ENCODE measurements around the gene AZU1. TPM values are rescaled to one million over a fixed set of nuclear protein-coding genes. Genes with fewer than 3 reads are reported as not detected.
A peak's percentile ranks its signal among the peaks of the same experiment; 100 is the strongest.
"Not testable (repeated sequence)": the region's sequence is repeated elsewhere in the genome, so short reads cannot be mapped to it uniquely, and the experiment has no call there.

The AZU1 gene
- total RNA-seq, 4 donors from 2014 or later = 0.37 to 0.76 TPM; not detected in 2

DNA sequence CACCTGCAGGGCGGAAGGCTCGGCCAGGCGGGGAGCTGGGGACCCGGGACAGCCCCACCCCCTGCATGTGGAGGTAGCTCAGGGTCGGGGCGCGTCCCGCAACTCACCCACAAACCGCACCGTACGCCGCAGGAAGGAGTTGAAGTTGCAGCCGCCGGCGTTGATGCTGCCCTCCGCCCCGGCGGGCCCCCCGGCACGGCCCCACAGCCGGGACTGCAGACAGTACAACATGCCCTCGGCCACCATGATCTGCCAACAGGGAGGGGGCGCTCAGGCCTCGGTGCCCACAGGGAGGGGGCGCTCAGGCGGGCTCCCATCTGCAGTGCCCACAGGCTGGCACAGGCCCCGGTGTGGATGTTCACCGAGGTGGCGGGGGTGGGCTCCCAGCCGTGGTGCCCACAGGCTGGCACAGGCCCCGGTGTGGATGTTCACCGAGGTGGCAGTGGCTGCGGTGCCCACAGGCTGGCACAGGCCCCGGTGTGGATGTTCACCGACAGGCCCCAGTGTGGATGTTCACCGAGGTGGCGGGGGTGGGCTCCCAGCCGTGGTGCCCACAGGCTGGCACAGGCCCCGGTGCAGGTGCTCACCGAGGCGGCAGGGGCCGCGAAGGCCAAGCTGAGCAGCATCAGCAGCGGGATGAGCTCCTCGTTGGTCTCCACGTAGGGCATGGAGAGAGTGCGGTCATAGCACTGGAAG is 12.4 kb upstream of the AZU1 start:
- DNase-seq (ENCODE audit: low spot score in 2 of 2) = no peak
- intact Hi-C loops (cut with DNase I; ENCODE audit: low total_unique reads) = no loop called here
- WGBS, 2 donors = 90 to 92% methylated on average over 31 to 40 of the region's 47 CpGs
- H3K4me3 ChIP-seq (ENCODE audit: low read depth, poor library complexity, severe bottlenecking) = no peak overlapping the region
- TF ChIP-seq, protein P1, sequence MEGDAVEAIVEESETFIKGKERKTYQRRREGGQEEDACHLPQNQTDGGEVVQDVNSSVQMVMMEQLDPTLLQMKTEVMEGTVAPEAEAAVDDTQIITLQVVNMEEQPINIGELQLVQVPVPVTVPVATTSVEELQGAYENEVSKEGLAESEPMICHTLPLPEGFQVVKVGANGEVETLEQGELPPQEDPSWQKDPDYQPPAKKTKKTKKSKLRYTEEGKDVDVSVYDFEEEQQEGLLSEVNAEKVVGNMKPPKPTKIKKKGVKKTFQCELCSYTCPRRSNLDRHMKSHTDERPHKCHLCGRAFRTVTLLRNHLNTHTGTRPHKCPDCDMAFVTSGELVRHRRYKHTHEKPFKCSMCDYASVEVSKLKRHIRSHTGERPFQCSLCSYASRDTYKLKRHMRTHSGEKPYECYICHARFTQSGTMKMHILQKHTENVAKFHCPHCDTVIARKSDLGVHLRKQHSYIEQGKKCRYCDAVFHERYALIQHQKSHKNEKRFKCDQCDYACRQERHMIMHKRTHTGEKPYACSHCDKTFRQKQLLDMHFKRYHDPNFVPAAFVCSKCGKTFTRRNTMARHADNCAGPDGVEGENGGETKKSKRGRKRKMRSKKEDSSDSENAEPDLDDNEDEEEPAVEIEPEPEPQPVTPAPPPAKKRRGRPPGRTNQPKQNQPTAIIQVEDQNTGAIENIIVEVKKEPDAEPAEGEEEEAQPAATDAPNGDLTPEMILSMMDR (IDR thresholded peaks at IDR 0.05) = no peak
- no peak for TF ChIP-seq POLR2A (IDR thresholded peaks at IDR 0.05)

GRCh38 chr19:815775-816499 is 11.7 kb upstream of the AZU1 start:
- H3K4me3 ChIP-seq (ENCODE audit: low read depth, poor library complexity, severe bottlenecking) = no peak overlapping the region
- DNase-seq (ENCODE audit: low spot score in 2 of 2) = no peak
- WGBS, 2 donors = 95 to 96% methylated on average over 13 of the region's 13 CpGs
- intact Hi-C loops (cut with DNase I; ENCODE audit: low total_unique reads) = no loop called here
- TF ChIP-seq, protein P1 (IDR thresholded peaks at IDR 0.05) = no peak
- no peak for TF ChIP-seq POLR2A (IDR thresholded peaks at IDR 0.05)

GRCh38 chr19:816500-816857 is 11.2 kb upstream of the AZU1 start:
- no peak for DNase-seq (ENCODE audit: low spot score in 2 of 2)
- TF ChIP-seq, protein P1 (IDR thresholded peaks at IDR 0.05) = no peak
- no peak for TF ChIP-seq POLR2A (IDR thresholded peaks at IDR 0.05)
- intact Hi-C loops (cut with DNase I; ENCODE audit: low total_unique reads) = no loop called here
- H3K4me3 ChIP-seq (ENCODE audit: low read depth, poor library complexity, severe bottlenecking) = no peak overlapping the region
- 89 to 94% methylated on average over 2 of the region's 2 CpGs for WGBS, 2 donors

GRCh38 chr19:820212-820611 is 7.4 kb upstream of the AZU1 start:
- 94 to 95% methylated on average over 5 of the region's 5 CpGs for WGBS, 2 donors
- H3K4me3 ChIP-seq (ENCODE audit: low read depth, poor library complexity, severe bottlenecking); intact Hi-C loops (cut with DNase I; ENCODE audit: low total_unique reads); DNase-seq (ENCODE audit: low spot score in 2 of 2): not testable (repeated sequence)

DNA sequence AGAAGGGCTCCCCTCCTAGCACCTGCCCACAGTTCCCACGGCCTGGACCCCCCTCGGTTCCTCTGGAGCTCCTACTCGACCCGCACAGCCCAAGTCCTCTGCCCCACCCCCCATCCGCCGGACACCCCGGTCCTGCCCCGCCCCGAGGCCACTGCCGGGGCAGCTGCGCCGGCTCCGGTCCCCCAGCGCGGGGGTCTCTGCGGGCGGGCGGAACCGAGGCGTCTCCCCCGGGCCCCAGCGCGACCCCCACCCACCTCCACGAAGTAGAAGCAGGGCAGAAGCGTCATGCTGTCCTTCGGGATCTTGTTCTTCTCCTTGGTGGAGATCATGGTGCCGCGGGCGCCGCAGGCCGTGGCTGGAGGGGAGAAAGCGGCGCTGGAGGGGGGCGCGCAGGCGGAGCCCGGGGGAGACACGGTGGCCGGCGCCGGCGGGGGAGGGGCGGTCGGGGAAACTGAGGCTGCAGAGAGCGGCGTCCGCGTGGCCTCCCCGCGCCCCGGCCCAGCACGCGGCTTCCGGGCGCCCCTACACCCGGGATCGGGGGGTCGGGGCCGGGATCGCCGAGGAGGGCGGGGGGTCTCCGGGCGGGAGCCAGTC is 6.3 kb upstream of the AZU1 start:
- peak overlapping the region; percentile 21 for H3K4me3 ChIP-seq (ENCODE audit: low read depth, poor library complexity, severe bottlenecking)
- 5 to 8% methylated on average over 4 to 28 of the region's 64 CpGs for WGBS, 2 donors
- no peak for DNase-seq (ENCODE audit: low spot score in 2 of 2)
- intact Hi-C loops (cut with DNase I; ENCODE audit: low total_unique reads) = no loop called here
- TF ChIP-seq POLR2A (IDR thresholded peaks at IDR 0.05) = no peak
- TF ChIP-seq, protein P1 (IDR thresholded peaks at IDR 0.05) = no peak

- intact Hi-C loops (cut with DNase I; ENCODE audit: low total_unique reads) = no loop called here
- no peak for DNase-seq (ENCODE audit: low spot score in 2 of 2)
- H3K4me3 ChIP-seq (ENCODE audit: low read depth, poor library complexity, severe bottlenecking) = peak within 1 kb of the TSS; percentile 21
- WGBS, 2 donors = 4% methylated on average over 13 to 19 of the region's 86 CpGs
- no peak for TF ChIP-seq POLR2A (IDR thresholded peaks at IDR 0.05)
- TF ChIP-seq, protein P1 (IDR thresholded peaks at IDR 0.05) = no peak
Observed at GRCh38 chr19:821825-822503, 5.7 kb upstream of the AZU1 start, which contains the start of gene PLPPR3. PLPPR3 (minus strand) TSS chr19:821955; CDS start chr19:821559, 396 bp downstream.

Measured in lower leg skin (tissue), 4 donors.